Stimulated activated CD8-positive, alpha-beta memory T cell treated with anti-CD3 and anti-CD28 coated beads, Interleukin-15, amount 100 ng/mL, for 1 hour (primary cell): ENCODE results near the gene CCDC85B.

ENCODE experiments used
- DNase-seq: peaks from one replicate; pipeline ENCODE4 v3.0.0-alpha.2; 2020; ENCODE audit warnings: low read depth

The CCDC85B gene

GRCh38 chr11:65869643-65870306, 20.7 kb upstream of the CCDC85B start:
- no peak for DNase-seq

- DNase-seq, result no peak
These were observed 20.2 kb upstream of the CCDC85B start for GRCh38 chr11:65870307-65870658.

- no peak for DNase-seq
These were observed 19.5 kb upstream of the CCDC85B start for GRCh38 chr11:65870706-65871681.

GRCh38 chr11:65871811-65872548, 18.5 kb upstream of the CCDC85B start:
- DNase-seq, result no peak

GRCh38 chr11:65872586-65873317, 17.7 kb upstream of the CCDC85B start, which contains the start of gene EFEMP2:
TSS of gene EFEMP2 (minus strand) at chr11:65872800. CDS start at chr11:65872354, 446 bp downstream.
- DNase-seq, result no peak

- peak; percentile 97 for DNase-seq
These were observed 16.9 kb upstream of the CCDC85B start for GRCh38 chr11:65873318-65874156.

GRCh38 chr11:65879617-65880016, 10.9 kb upstream of the CCDC85B start, which contains the start of gene CTSW:
TSS of gene CTSW (plus strand) at chr11:65879837. CDS start at chr11:65879855, 18 bp downstream.
- DNase-seq, result no peak

- DNase-seq, result no peak
These were observed 10.4 kb upstream of the CCDC85B start for GRCh38 chr11:65880027-65880426.

GRCh38 chr11:65880844-65881421, 9.5 kb upstream of the CCDC85B start:
- no peak for DNase-seq

- no peak for DNase-seq
These were observed 8.1 kb upstream of the CCDC85B start for GRCh38 chr11:65882120-65883057.

- DNase-seq, result no peak
These were observed 7.3 kb upstream of the CCDC85B start for GRCh38 chr11:65883058-65883761.

GRCh38 chr11:65883786-65884715, 6.4 kb upstream of the CCDC85B start:
- DNase-seq, result no peak

GRCh38 chr11:65884716-65885092, 5.8 kb upstream of the CCDC85B start:
- DNase-seq, result peak; percentile 63

- DNase-seq, result no peak
These were observed 5.2 kb upstream of the CCDC85B start for GRCh38 chr11:65885231-65885630.

GRCh38 chr11:65885808-65886536, 4.5 kb upstream of the CCDC85B start:
- DNase-seq, result no peak

- DNase-seq, result no peak
These were observed 3.4 kb upstream of the CCDC85B start for GRCh38 chr11:65886826-65887722.
